Subcutaneous adipose tissue (tissue), 4 donors: Measurements from ENCODE around the gene CRIP2. TPM values are rescaled to one million over a fixed set of nuclear protein-coding genes. Genes with fewer than 3 reads are reported as not detected.

Experiments used
- CTCF ChIP-seq: fragments of 450-650 bp; IDR thresholded peaks from one replicate; pipeline ENCODE4 v1.5.1; 2016; ENCODE audit warnings: low read depth, mild to moderate bottlenecking, control low read depth, antibody characterized with exemption, moderate library complexity
- total RNA-seq, 4 donors: library from RNA; depleted of rRNA; stranded (reverse); fragments of >200 nt; gene quantifications; one replicate each; pipeline ENCODE4 v1.1.0, GENCODE V29; 2016

CRIP2 gene
- total RNA-seq, 4 donors from 2014 or later: 24.1 to 84.0 (median 44.6) TPM

GRCh38 chr14:105465209-105466031 lies 9.2 kb upstream of the CRIP2 start:
- no peak for TF ChIP-seq CTCF

- TF ChIP-seq CTCF: no peak
Observed at GRCh38 chr14:105466531-105467248, 7.9 kb upstream of the CRIP2 start.

- TF ChIP-seq CTCF: no peak
Observed at GRCh38 chr14:105467249-105467941, 7.2 kb upstream of the CRIP2 start.

- no peak for TF ChIP-seq CTCF
Observed at GRCh38 chr14:105467942-105468471, 6.6 kb upstream of the CRIP2 start.

- no peak for TF ChIP-seq CTCF
Observed at GRCh38 chr14:105468621-105469241, 5.9 kb upstream of the CRIP2 start.

- no peak for TF ChIP-seq CTCF
Observed at GRCh38 chr14:105469456-105470349, 4.9 kb upstream of the CRIP2 start.
